ENCODE measurements around the gene TMUB1. TPM values are rescaled to one million over a fixed set of nuclear protein-coding genes. Genes with fewer than 3 reads are reported as not detected.
A peak's percentile ranks its signal among the peaks of the same experiment; 100 is the strongest.

TMUB1 gene
- total and polyA plus RNA-seq, 2 donors (not counting 3 experiments of a cell fraction or from before 2014, with no cell fraction given): 41.3 to 45.3 TPM

GRCh38 chr7:151071032-151071866, 12.0 kb downstream of the TMUB1 start:
- H3K9me3 ChIP-seq (replicated peaks; ENCODE audit: control insufficient read depth, insufficient read depth, low read length): no peaks in the 10 kb centered on the region
- no peak overlapping the region for H3K9ac ChIP-seq (replicated peaks; ENCODE audit: extremely low read depth, insufficient read depth, low read length)
- no peak for TF ChIP-seq GATA2 (IDR thresholded peaks at IDR 0.05; ENCODE audit: insufficient read depth, insufficient read length, low read depth, low read length)
- no peak for TF ChIP-seq CTCF (IDR thresholded peaks at IDR 0.05; ENCODE audit: extremely low read depth in 1 of 2, insufficient read depth in 1 of 2, low read depth in 1 of 2, low read length in 2 of 2)
- no peak for TF ChIP-seq MAX (IDR thresholded peaks at IDR 0.05; ENCODE audit: insufficient read depth, insufficient read length)
- TF ChIP-seq FOS (IDR thresholded peaks at IDR 0.05; ENCODE audit: borderline replicate concordance, insufficient read depth, low read length): no peak
- TF ChIP-seq POLR2AphosphoS5 (IDR thresholded peaks at IDR 0.05; ENCODE audit: insufficient read depth, low read depth, low read length): no peak
- no peak for TF ChIP-seq JUN (IDR thresholded peaks at IDR 0.05; ENCODE audit: borderline replicate concordance, insufficient read depth, insufficient read length, low read depth)
- ChIA-PET CTCF (interaction anchor here (0.8 to 1.1 kb wide), 2 partner anchors 9 to 11 kb away, joined by 3 read pairs; partner anchors contain the start of gene FASTK), POLR2A (no interaction called here)
- no peaks in the 10 kb centered on the region for H4K20me1 ChIP-seq (replicated peaks; ENCODE audit: control insufficient read depth, extremely low read depth, insufficient read depth, low read length)
- BruUV-seq (replicated peaks): TSS peak; percentile 14
- intact Hi-C loops (cut with micrococcal nuclease) (no loop called here), dilution Hi-C loops (cut with MboI; ENCODE audit: extremely low pct_ligation_motif_present, low sequenced_read_pairs) (no loop called here)
- no peak overlapping the region for H2AFZ ChIP-seq (ENCODE audit: low read depth, low read length)
- FAIRE-seq (no peak), DNase-seq (ENCODE audit: low read depth, low spot score) (no peak)
- no peak overlapping the region for H3K4me2 ChIP-seq (ENCODE audit: insufficient read depth, low read length)
- H3K4me1 ChIP-seq (ENCODE audit: control insufficient read depth, extremely low read depth, insufficient read depth, low read length): no peaks in the 10 kb centered on the region
- peaks cover 18 to 71% of the 10 kb centered on the region in 2 experiments for H3K36me3 ChIP-seq (ENCODE audit: control insufficient read depth in 2 of 2, extremely low read depth in 1 of 2, insufficient read depth in 2 of 2, low read length in 2 of 2)
- H3K79me2 ChIP-seq (ENCODE audit: control insufficient read depth, insufficient read depth, low read length): no peaks in the 10 kb centered on the region
- no peak overlapping the region for H3K27ac ChIP-seq (ENCODE audit: insufficient read depth, low read depth, low read length)
- H3K4me3 ChIP-seq (replicated peaks in 1 of 3; ENCODE audit: insufficient read depth in 1 of 3, low read depth in 1 of 3, low read length in 3 of 3): no peak overlapping the region
- no peaks in the 10 kb centered on the region for H3K9me1 ChIP-seq (replicated peaks; ENCODE audit: control insufficient read depth, extremely low read depth, insufficient read depth, low read length)
- no peaks in the 10 kb centered on the region for H3K27me3 ChIP-seq (ENCODE audit: control insufficient read depth in 2 of 2, insufficient read depth in 2 of 2, low read length in 2 of 2)

All from endothelial cell of umbilical vein (primary cell).